Endothelial cell of umbilical vein (primary cell): ENCODE measurements around the gene DYRK1B. TPM values are rescaled to one million over a fixed set of nuclear protein-coding genes. Genes with fewer than 3 reads are reported as not detected.

Source experiments
- BruUV-seq: library from RNA; stranded (reverse); fragments of 400-500 nt; replicated peaks from 2 replicates; lab custom pipeline; 2021; lab: Mats Ljungman, UMichigan
- CTCF ChIA-PET: fragments of 300-600, 350-600 bp; sonication (Branson Sonifier 250); formaldehyde crosslinking; loops from one replicate; lab custom pipeline; 2021; ENCODE audit warnings: antibody characterized with exemption, inconsistent platforms; lab: Charles Lee
- POLR2A ChIA-PET: fragments of 300-600, 350-600 bp; sonication (Branson Sonifier 250); formaldehyde crosslinking; loops from one replicate; lab custom pipeline; 2021; ENCODE audit warnings: antibody characterized with exemption, inconsistent platforms; lab: Charles Lee
- DNase-seq: peaks from one replicate; pipeline ENCODE4 v3.0.0-alpha.2; 2011; ENCODE audit warnings: low read depth, low spot score
- FAIRE-seq: peaks from 2 replicates; lab custom pipeline; 2011; peaks lifted over from hg19 to GRCh38; lab: Jason Lieb, UNC
- H2AFZ ChIP-seq: 2 replicates; pipeline ENCODE4 v1.6.0; 2012; ENCODE audit warnings: low read depth, low read length, control low read depth, inconsistent platforms
- H3K27ac ChIP-seq: 2 replicates; pipeline ENCODE4 v1.5.1; 2011; ENCODE audit warnings: low read depth, mild to moderate bottlenecking, control low read depth, low read length, moderate library complexity; ENCODE audit not compliant: insufficient read depth
- H3K27me3 ChIP-seq, 2 experiments: 2 replicates each; pipeline versions ENCODE4 v1.6.0 to v1.6.1; 2011; ENCODE audit warnings: low read length in 2 of 2, mixed read lengths in 1 of 2; ENCODE audit not compliant: control insufficient read depth in 2 of 2, insufficient read depth in 2 of 2
- H3K36me3 ChIP-seq, 2 experiments: 2 replicates in 1 of 2; 3 replicates in 1 of 2; pipeline ENCODE4 v1.5.1; 2011; ENCODE audit warnings: low read length in 2 of 2, mild to moderate bottlenecking in 1 of 2, moderate library complexity in 1 of 2; ENCODE audit not compliant: control insufficient read depth in 2 of 2, insufficient read depth in 2 of 2; ENCODE audit errors: extremely low read depth in 1 of 2
- H3K4me1 ChIP-seq: 3 replicates; pipeline ENCODE4 v1.5.1; 2011; ENCODE audit warnings: mild to moderate bottlenecking, low read length; ENCODE audit not compliant: control insufficient read depth, insufficient read depth; ENCODE audit errors: extremely low read depth
- H3K4me2 ChIP-seq: 2 replicates; pipeline ENCODE4 v1.6.1; 2011; ENCODE audit warnings: low read length, control low read depth, mixed read lengths; ENCODE audit not compliant: insufficient read depth
- H3K4me3 ChIP-seq, 3 experiments: fragments of 200-600 bp in 1 of 3; sonication (generic), shearing (Covaris generic) in 1 of 3; replicated peaks in 1 of 3; 2 replicates each; pipeline ENCODE4 v1.5.1; 2011 to 2016; ENCODE audit warnings: control low read depth in 3 of 3, low read length in 3 of 3, mild to moderate bottlenecking in 2 of 3, inconsistent platforms in 1 of 3, low read depth in 1 of 3, moderate library complexity in 1 of 3; ENCODE audit not compliant: insufficient read depth in 1 of 3
- H3K79me2 ChIP-seq: 2 replicates; pipeline ENCODE4 v1.6.0; 2012; ENCODE audit warnings: low read length, inconsistent platforms; ENCODE audit not compliant: control insufficient read depth, insufficient read depth
- H3K9ac ChIP-seq: replicated peaks from 2 replicates; pipeline ENCODE3; 2011; ENCODE audit warnings: low read length, control low read depth; ENCODE audit not compliant: insufficient read depth; ENCODE audit errors: extremely low read depth
- H3K9me1 ChIP-seq: replicated peaks from 3 replicates; pipeline ENCODE4 v1.6.0; 2011; ENCODE audit warnings: mild to moderate bottlenecking, low read length; ENCODE audit not compliant: control insufficient read depth, insufficient read depth; ENCODE audit errors: extremely low read depth
- H3K9me3 ChIP-seq: replicated peaks from 2 replicates; pipeline ENCODE4 v1.5.1; 2012; ENCODE audit warnings: low read length, inconsistent platforms; ENCODE audit not compliant: control insufficient read depth, insufficient read depth
- H4K20me1 ChIP-seq: replicated peaks from 2 replicates; pipeline ENCODE3; 2011; ENCODE audit warnings: mild to moderate bottlenecking, low read length; ENCODE audit not compliant: control insufficient read depth, insufficient read depth; ENCODE audit errors: extremely low read depth
- EZH2 ChIP-seq: IDR thresholded peaks from 2 replicates; pipeline ENCODE4 v1.6.1; 2012; ENCODE audit warnings: borderline replicate concordance, low read depth, mild to moderate bottlenecking, moderate library complexity, low read length, inconsistent platforms; ENCODE audit not compliant: severe bottlenecking
- FOS ChIP-seq: IDR thresholded peaks from 2 replicates; pipeline ENCODE4 v1.6.1; 2011; ENCODE audit warnings: mild to moderate bottlenecking, low read length, moderate library complexity, borderline replicate concordance; ENCODE audit not compliant: insufficient read depth
- GATA2 ChIP-seq: IDR thresholded peaks from 2 replicates; pipeline ENCODE4 v1.7.0; 2011; ENCODE audit warnings: low read depth, mild to moderate bottlenecking, moderate library complexity, mixed read lengths, low read length; ENCODE audit not compliant: insufficient read length, insufficient read depth
- JUN ChIP-seq: IDR thresholded peaks from 2 replicates; pipeline ENCODE4 v1.6.1; 2011; ENCODE audit warnings: borderline replicate concordance, low read depth; ENCODE audit not compliant: insufficient read length, insufficient read depth
- MYC ChIP-seq: IDR thresholded peaks from one replicate; pipeline ENCODE4 v1.6.1; 2011; ENCODE audit warnings: mild to moderate bottlenecking, low read depth, low read length
- POLR2A ChIP-seq: IDR thresholded peaks from 2 replicates; pipeline ENCODE4 v1.6.1; 2012; ENCODE audit warnings: low read depth, mild to moderate bottlenecking, control low read depth, low read length
- POLR2AphosphoS5 ChIP-seq: IDR thresholded peaks from 2 replicates; pipeline ENCODE4 v1.6.1; 2012; ENCODE audit warnings: low read depth, mild to moderate bottlenecking, control low read depth, low read length, moderate library complexity; ENCODE audit not compliant: insufficient read depth
- dilution Hi-C: fragments of 300-500 bp; cut with MboI; formaldehyde crosslinking; loops from one replicate; pipeline ENCODE4 v1.15.0; 2019; ENCODE audit warnings: low sequenced_read_pairs; ENCODE audit not compliant: extremely low pct_ligation_motif_present
- intact Hi-C: fragments of 100-400 bp; cut with micrococcal nuclease; formaldehyde crosslinking; loops from one replicate; pipeline ENCODE4 v1.10.0; 2022
- polyA plus RNA-seq, 4 experiments: library from polyadenylated mRNA; depleted of rRNA in 3 of 4; stranded (reverse) in 3 of 4; unstranded in 1 of 4; fragments of >200 nt; gene quantifications; 2 replicates each; pipeline versions ENCODE4 v1.2.1 to v1.2.3, GENCODE V29; 2011 to 2012; ENCODE audit warnings: missing spikeins in 1 of 4
- total RNA-seq: library from RNA; stranded (reverse); gene quantifications from 2 replicates; pipeline ENCODE4 v1.2.3, GENCODE V29; 2021
- TF ChIP-seq, protein P1 (sequence below), 2 donors: IDR thresholded peaks; 1 replicate in 1 of 2; 2 replicates in 1 of 2; pipeline ENCODE4 v1.5.1; 2011; ENCODE audit warnings: low read length in 2 of 2, mild to moderate bottlenecking in 2 of 2, moderate library complexity in 2 of 2, control low read depth in 1 of 2, inconsistent platforms in 1 of 2, low read depth in 1 of 2; ENCODE audit not compliant: insufficient read depth in 1 of 2; ENCODE audit errors: extremely low read depth in 1 of 2

Gene DYRK1B
- total and polyA plus RNA-seq, 2 donors (not counting 3 experiments of a cell fraction or from before 2014, with no cell fraction given), result 17.7 to 30.8 TPM

DNA sequence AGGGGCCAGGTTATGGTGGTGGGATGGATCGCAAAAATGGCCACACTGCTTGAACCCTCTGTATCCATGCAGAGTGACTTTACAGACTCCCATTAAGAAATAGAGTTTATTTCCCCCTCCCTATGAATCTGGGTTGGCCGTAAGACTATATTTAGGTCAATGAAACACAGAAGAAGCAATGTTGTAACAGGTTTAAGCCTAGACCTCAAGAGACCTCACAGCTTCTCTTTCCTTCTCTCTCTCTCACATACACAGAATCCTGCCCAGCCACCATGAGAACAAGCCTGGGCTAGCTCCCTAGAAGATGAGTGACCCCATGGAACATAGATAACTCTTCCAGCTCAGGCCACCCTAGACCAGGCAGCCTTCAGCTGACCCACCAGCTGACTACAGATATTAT lies 33.2 kb upstream of the DYRK1B start:
- ChIA-PET POLR2A (no interaction called here), CTCF (interaction anchor here (1.2 kb wide), 1 partner anchor 74 kb away, joined by 4 read pairs; no protein-coding TSS in a partner anchor)
- no peak for DNase-seq
- Histone ChIP-seq H3K4me1 (no peaks in the 10 kb centered on the region), H3K9ac (no peak overlapping the region), H3K9me1 (no peaks in the 10 kb centered on the region), H2AFZ (no peak overlapping the region), H3K27me3 (no peaks in the 10 kb centered on the region), H3K79me2 (no peaks in the 10 kb centered on the region), H3K36me3 (no peaks in the 10 kb centered on the region), H3K9me3 (no peaks in the 10 kb centered on the region), H3K27ac (no peak overlapping the region), H3K4me3 (no peak overlapping the region), H4K20me1 (no peaks in the 10 kb centered on the region), H3K4me2 (no peak overlapping the region)
- intact Hi-C loops (no loop called here), dilution Hi-C loops (no loop called here)
- no peak for FAIRE-seq
- no TSS peak for BruUV-seq
- TF ChIP-seq MYC, result no peak
- TF ChIP-seq POLR2A, result no peak
- TF ChIP-seq POLR2AphosphoS5, result no peak
- TF ChIP-seq JUN, result no peak
- TF ChIP-seq GATA2, result no peak
- no peak for TF ChIP-seq EZH2
- no peak for TF ChIP-seq FOS

DNA sequence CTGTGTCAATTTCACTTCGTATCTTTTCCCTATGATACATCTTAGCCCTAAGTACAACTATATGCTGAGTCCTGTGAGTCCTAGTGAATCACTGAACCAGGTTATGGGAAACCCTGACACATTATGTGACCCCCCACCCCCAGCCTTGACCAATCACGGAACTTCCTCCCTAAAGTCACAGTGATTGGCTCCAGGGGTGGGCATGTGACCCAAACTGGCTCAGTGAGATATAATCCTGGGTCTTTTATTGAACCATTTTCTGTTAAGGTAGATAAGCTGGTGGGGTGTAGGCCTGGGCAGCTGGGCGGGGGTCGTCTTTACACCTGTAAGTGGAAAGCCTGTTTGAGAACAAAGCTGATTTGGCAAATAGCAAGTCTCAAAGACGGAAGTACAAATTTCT lies 32.0 kb upstream of the DYRK1B start:
- DNase-seq (no peak), FAIRE-seq (no peak)
- H4K20me1 ChIP-seq, result no peaks in the 10 kb centered on the region
- dilution Hi-C loops, result no loop called here
- intact Hi-C loops, result no loop called here
- H3K4me1 ChIP-seq, result no peaks in the 10 kb centered on the region
- H2AFZ ChIP-seq, result no peak overlapping the region
- no peak overlapping the region for H3K4me3 ChIP-seq
- H3K9me1 ChIP-seq, result no peaks in the 10 kb centered on the region
- no TSS peak for BruUV-seq
- H3K27me3 ChIP-seq, result no peaks in the 10 kb centered on the region
- H3K79me2 ChIP-seq, result no peaks in the 10 kb centered on the region
- TF ChIP-seq, protein P1, sequence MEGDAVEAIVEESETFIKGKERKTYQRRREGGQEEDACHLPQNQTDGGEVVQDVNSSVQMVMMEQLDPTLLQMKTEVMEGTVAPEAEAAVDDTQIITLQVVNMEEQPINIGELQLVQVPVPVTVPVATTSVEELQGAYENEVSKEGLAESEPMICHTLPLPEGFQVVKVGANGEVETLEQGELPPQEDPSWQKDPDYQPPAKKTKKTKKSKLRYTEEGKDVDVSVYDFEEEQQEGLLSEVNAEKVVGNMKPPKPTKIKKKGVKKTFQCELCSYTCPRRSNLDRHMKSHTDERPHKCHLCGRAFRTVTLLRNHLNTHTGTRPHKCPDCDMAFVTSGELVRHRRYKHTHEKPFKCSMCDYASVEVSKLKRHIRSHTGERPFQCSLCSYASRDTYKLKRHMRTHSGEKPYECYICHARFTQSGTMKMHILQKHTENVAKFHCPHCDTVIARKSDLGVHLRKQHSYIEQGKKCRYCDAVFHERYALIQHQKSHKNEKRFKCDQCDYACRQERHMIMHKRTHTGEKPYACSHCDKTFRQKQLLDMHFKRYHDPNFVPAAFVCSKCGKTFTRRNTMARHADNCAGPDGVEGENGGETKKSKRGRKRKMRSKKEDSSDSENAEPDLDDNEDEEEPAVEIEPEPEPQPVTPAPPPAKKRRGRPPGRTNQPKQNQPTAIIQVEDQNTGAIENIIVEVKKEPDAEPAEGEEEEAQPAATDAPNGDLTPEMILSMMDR (IDR thresholded peaks at IDR 0.05; ENCODE audit: extremely low read depth in 1 of 2, insufficient read depth in 1 of 2, low read depth in 1 of 2, low read length in 2 of 2), result no peak
- no peak for TF ChIP-seq POLR2AphosphoS5
- no peak overlapping the region for H3K9ac ChIP-seq
- ChIA-PET POLR2A (no interaction called here), CTCF (interaction anchor here (0.6 to 1.2 kb wide), 2 partner anchors 73 to 99 kb away, joined by 3 to 4 read pairs; no protein-coding TSS in a partner anchor)
- H3K36me3 ChIP-seq, result no peaks in the 10 kb centered on the region
- no peaks in the 10 kb centered on the region for H3K9me3 ChIP-seq
- no peak overlapping the region for H3K27ac ChIP-seq
- H3K4me2 ChIP-seq, result no peak overlapping the region
